Esophagus (tissue), 2 donors: ENCODE data around the gene SMYD4. TPM values are rescaled to one million over a fixed set of nuclear protein-coding genes. Genes with fewer than 3 reads are reported as not detected.
"Not testable (repeated sequence)": the region's sequence is repeated elsewhere in the genome, so short reads cannot be mapped to it uniquely, and the experiment has no call there.

ENCODE experiments used
- H3K27ac ChIP-seq, 2 donors: one replicate each; pipeline ENCODE4 v1.5.1; 2013; ENCODE audit warnings: low read depth in 2 of 2, mild to moderate bottlenecking in 2 of 2, inconsistent platforms in 1 of 2, low read length in 1 of 2, moderate library complexity in 1 of 2
- H3K27me3 ChIP-seq, 2 donors: one replicate each; pipeline ENCODE4 v1.6.1; 2013; ENCODE audit warnings: low read length in 2 of 2, control low read depth in 1 of 2, mild to moderate bottlenecking in 1 of 2; ENCODE audit not compliant: insufficient read depth in 2 of 2, control insufficient read depth in 1 of 2
- H3K36me3 ChIP-seq, 2 donors: one replicate each; pipeline ENCODE4 v1.6.1; 2013; ENCODE audit warnings: low read length in 1 of 2; ENCODE audit not compliant: control insufficient read depth in 2 of 2, insufficient read depth in 2 of 2
- H3K4me1 ChIP-seq, 2 donors: one replicate each; pipeline ENCODE4 v1.6.1; 2013; ENCODE audit warnings: low read length in 1 of 2; ENCODE audit not compliant: control insufficient read depth in 2 of 2, insufficient read depth in 2 of 2
- H3K4me3 ChIP-seq, 2 donors: one replicate each; pipeline ENCODE4 v1.5.1; 2013; ENCODE audit warnings: low read length in 2 of 2, mild to moderate bottlenecking in 2 of 2, low read depth in 1 of 2, moderate library complexity in 1 of 2
- H3K9me3 ChIP-seq, 2 donors: one replicate each; pipeline ENCODE4 v1.6.1; 2013; ENCODE audit warnings: mild to moderate bottlenecking in 2 of 2, low read depth in 1 of 2, low read length in 1 of 2, moderate library complexity in 1 of 2; ENCODE audit not compliant: control insufficient read depth in 2 of 2, insufficient read depth in 1 of 2
- WGBS, 2 donors: extraction: QIAGEN DNeasy Blood & Tissue Kit; methylation state at CpG; one replicate each; pipeline ENCODE4 v1.1.7; 2013; 5-methylcytosine and 5-hydroxymethylcytosine counted together
- polyA plus RNA-seq, 2 donors: library from polyadenylated mRNA; stranded (reverse); fragments of 200-250 nt; gene quantifications; one replicate each; pipeline ENCODE4 v1.2.3, GENCODE V29; 2013
- donor health status: healthy with polysubstance abuse.
- donor health status: Bipolar disorder and iron deficiency.

The SMYD4 gene
- polyA plus RNA-seq, 2 donors: 2.1 to 4.0 TPM

GRCh38 chr17:1774390-1775176, 55.1 kb downstream of the SMYD4 start:
- WGBS, 2 donors: 93% methylated on average over 21 of the region's 21 CpGs
- H3K36me3 ChIP-seq: peaks cover 0 to 5% of the 10 kb centered on the region in 2 donors
- no peak overlapping the region for H3K27ac ChIP-seq
- H3K4me3 ChIP-seq: no peak overlapping the region
- H3K27me3 ChIP-seq: no peaks in the 10 kb centered on the region
- peaks cover 0 to 13% of the 10 kb centered on the region in 2 donors for H3K4me1 ChIP-seq
- H3K9me3 ChIP-seq: no peaks in the 10 kb centered on the region

- Histone ChIP-seq H3K27me3 (no peaks in the 10 kb centered on the region), H3K4me3 (no peak overlapping the region), H3K27ac (peak overlapping the region in 1 of 2 donors; percentile 35), H3K36me3 (peaks cover 0 to 5% of the 10 kb centered on the region in 2 donors), H3K4me1 (peaks cover 0 to 13% of the 10 kb centered on the region in 2 donors), H3K9me3 (no peaks in the 10 kb centered on the region)
- 36 to 37% methylated on average over 7 of the region's 7 CpGs for WGBS, 2 donors
Measured at GRCh38 chr17:1773696-1774181, 56.0 kb downstream of the SMYD4 start.

- not testable (repeated sequence) for H3K4me3 ChIP-seq, H3K36me3 ChIP-seq, H3K27me3 ChIP-seq, H3K9me3 ChIP-seq
- peak overlapping the region in 1 of 2 donors; percentile 35 for H3K27ac ChIP-seq
- H3K4me1 ChIP-seq: peaks cover 0 to 13% of the 10 kb centered on the region in 2 donors
- 61 to 71% methylated on average over 12 of the region's 12 CpGs for WGBS, 2 donors
Measured at GRCh38 chr17:1773000-1773695, 56.6 kb downstream of the SMYD4 start.

- Histone ChIP-seq H3K9me3 (no peaks in the 10 kb centered on the region), H3K27me3 (no peaks in the 10 kb centered on the region), H3K4me3 (no peak overlapping the region), H3K4me1 (peaks cover 4 to 7% of the 10 kb centered on the region in 2 donors), H3K36me3 (no peaks in the 10 kb centered on the region), H3K27ac (peak overlapping the region; percentile 65 to 71)
- 24 to 25% methylated on average over 21 of the region's 21 CpGs for WGBS, 2 donors
Measured at GRCh38 chr17:1769822-1770477, 59.8 kb downstream of the SMYD4 start.

GRCh38 chr17:1767358-1767757, 62.3 kb downstream of the SMYD4 start:
- peaks cover 7 to 18% of the 10 kb centered on the region in 2 donors for H3K4me1 ChIP-seq
- no peak overlapping the region for H3K4me3 ChIP-seq
- WGBS, 2 donors: 87 to 91% methylated on average over 12 of the region's 12 CpGs
- H3K27me3 ChIP-seq: no peaks in the 10 kb centered on the region
- no peaks in the 10 kb centered on the region for H3K36me3 ChIP-seq
- no peak overlapping the region for H3K27ac ChIP-seq
- no peaks in the 10 kb centered on the region for H3K9me3 ChIP-seq

GRCh38 chr17:1766382-1767135, 63.1 kb downstream of the SMYD4 start:
- no peaks in the 10 kb centered on the region for H3K36me3 ChIP-seq
- H3K27ac ChIP-seq: peak overlapping the region in 1 of 2 donors; percentile 35
- H3K27me3 ChIP-seq: no peaks in the 10 kb centered on the region
- H3K4me1 ChIP-seq: peaks cover 7 to 17% of the 10 kb centered on the region in 2 donors
- no peaks in the 10 kb centered on the region for H3K9me3 ChIP-seq
- 63 to 75% methylated on average over 17 to 21 of the region's 21 CpGs for WGBS, 2 donors
- H3K4me3 ChIP-seq: no peak overlapping the region

- Histone ChIP-seq H3K36me3 (no peaks in the 10 kb centered on the region), H3K27me3 (no peaks in the 10 kb centered on the region), H3K27ac (no peak overlapping the region), H3K4me1 (peaks cover 7 to 15% of the 10 kb centered on the region in 2 donors), H3K9me3 (no peaks in the 10 kb centered on the region), H3K4me3 (no peak overlapping the region)
- 86 to 87% methylated on average over 3 of the region's 3 CpGs for WGBS, 2 donors
Measured at GRCh38 chr17:1765576-1765975, 64.1 kb downstream of the SMYD4 start.

- 73 to 76% methylated on average over 7 of the region's 7 CpGs for WGBS, 2 donors
- not testable (repeated sequence) for H3K4me3 ChIP-seq
Measured at GRCh38 chr17:1764705-1765104, 65.0 kb downstream of the SMYD4 start.

GRCh38 chr17:1764284-1764683, 65.4 kb downstream of the SMYD4 start:
- WGBS, 2 donors: 6 to 16% methylated on average over 11 of the region's 11 CpGs
- peaks cover 7 to 11% of the 10 kb centered on the region in 2 donors for H3K4me1 ChIP-seq
- no peaks in the 10 kb centered on the region for H3K36me3 ChIP-seq
- H3K27me3 ChIP-seq: no peaks in the 10 kb centered on the region
- H3K27ac ChIP-seq: peak overlapping the region; percentile 80 to 91
- H3K9me3 ChIP-seq: no peaks in the 10 kb centered on the region
- no peak overlapping the region for H3K4me3 ChIP-seq

More at GRCh38 chr17:1764705-1765104, 65.0 kb downstream of the SMYD4 start:
- not testable (repeated sequence) for H3K27me3 ChIP-seq, H3K36me3 ChIP-seq, H3K9me3 ChIP-seq
- Histone ChIP-seq H3K27ac (peak overlapping the region; percentile 80 to 91), H3K4me1 (peaks cover 7 to 11% of the 10 kb centered on the region in 2 donors)
